Tibial nerve (tissue), 4 donors: Measurements from ENCODE around the gene EMX2. TPM values are rescaled to one million over a fixed set of nuclear protein-coding genes. Genes with fewer than 3 reads are reported as not detected.

ENCODE experiments used
- DNase-seq, 2 donors: peaks; one replicate each; pipeline ENCODE4 v3.0.0-alpha.2; 2019; ENCODE audit warnings: low spot score in 2 of 2
- H3K27ac ChIP-seq, 4 donors: fragments of 200-600 bp; sonication (generic) in 3 of 4; one replicate each; pipeline ENCODE4 v1.5.1; 2017 to 2019; ENCODE audit warnings: mild to moderate bottlenecking in 1 of 4
- H3K27me3 ChIP-seq, 2 donors: fragments of 200-600 bp; sonication (generic) in 1 of 2; one replicate each; pipeline versions ENCODE4 v1.5.1 to v1.6.0; 2017 to 2019
- H3K36me3 ChIP-seq, 3 donors: fragments of 200-600 bp; sonication (generic); one replicate each; pipeline ENCODE4 v1.5.1; 2018 to 2019
- H3K4me1 ChIP-seq, 4 donors: fragments of 200-600 bp; sonication (generic) in 3 of 4; one replicate each; pipeline ENCODE4 v1.5.1; 2017 to 2019
- H3K4me3 ChIP-seq, 4 donors: fragments of 200-600 bp; sonication (generic) in 3 of 4; one replicate each; pipeline ENCODE4 v1.5.1; 2017 to 2019; ENCODE audit warnings: mild to moderate bottlenecking in 1 of 4, moderate library complexity in 1 of 4
- H3K9me3 ChIP-seq, 4 donors: fragments of 200-600 bp; sonication (generic) in 3 of 4; one replicate each; pipeline ENCODE4 v1.5.1; 2017 to 2019
- EP300 ChIP-seq, 2 donors: sonication (generic); formaldehyde crosslinking; IDR thresholded peaks; one replicate each; pipeline ENCODE4 v1.6.1; 2017; ENCODE audit warnings: antibody characterized with exemption in 2 of 2, mild to moderate bottlenecking in 1 of 2
- POLR2A ChIP-seq, 2 donors: fragments of 450-650 bp; IDR thresholded peaks; one replicate each; pipeline ENCODE4 v1.6.1; 2017; ENCODE audit warnings: antibody characterized with exemption in 2 of 2, mild to moderate bottlenecking in 2 of 2, moderate library complexity in 2 of 2
- WGBS, 2 donors: methylation state at CpG; one replicate each; pipeline ENCODE4 v1.1.5; 2018; 5-methylcytosine and 5-hydroxymethylcytosine counted together
- total RNA-seq, 4 donors: library from RNA; depleted of rRNA; stranded (reverse); fragments of >200 nt; gene quantifications; one replicate each; pipeline ENCODE4 v1.1.0, GENCODE V29; 2016
- TF ChIP-seq, protein P1 (sequence below), 5 experiments: fragments of 200-600 bp in 3 of 5; fragments of 450-650 bp in 2 of 5; sonication (generic) in 3 of 5; IDR thresholded peaks; one replicate each; pipeline ENCODE4 v1.5.1; 2016 to 2019; ENCODE audit warnings: antibody characterized with exemption in 5 of 5, mild to moderate bottlenecking in 3 of 5, moderate library complexity in 2 of 5

EMX2 gene
- total RNA-seq, 4 donors from 2014 or later: 0.44 to 2.3 (median 1.1) TPM

GRCh38 chr10:117509573-117509972 is 33.0 kb upstream of the EMX2 start:
- 89 to 90% methylated on average over 7 of the region's 7 CpGs for WGBS, 2 donors
- TF ChIP-seq POLR2A (IDR thresholded peaks at IDR 0.05): no peak
- no peak for TF ChIP-seq EP300 (IDR thresholded peaks at IDR 0.05)
- TF ChIP-seq, protein P1, sequence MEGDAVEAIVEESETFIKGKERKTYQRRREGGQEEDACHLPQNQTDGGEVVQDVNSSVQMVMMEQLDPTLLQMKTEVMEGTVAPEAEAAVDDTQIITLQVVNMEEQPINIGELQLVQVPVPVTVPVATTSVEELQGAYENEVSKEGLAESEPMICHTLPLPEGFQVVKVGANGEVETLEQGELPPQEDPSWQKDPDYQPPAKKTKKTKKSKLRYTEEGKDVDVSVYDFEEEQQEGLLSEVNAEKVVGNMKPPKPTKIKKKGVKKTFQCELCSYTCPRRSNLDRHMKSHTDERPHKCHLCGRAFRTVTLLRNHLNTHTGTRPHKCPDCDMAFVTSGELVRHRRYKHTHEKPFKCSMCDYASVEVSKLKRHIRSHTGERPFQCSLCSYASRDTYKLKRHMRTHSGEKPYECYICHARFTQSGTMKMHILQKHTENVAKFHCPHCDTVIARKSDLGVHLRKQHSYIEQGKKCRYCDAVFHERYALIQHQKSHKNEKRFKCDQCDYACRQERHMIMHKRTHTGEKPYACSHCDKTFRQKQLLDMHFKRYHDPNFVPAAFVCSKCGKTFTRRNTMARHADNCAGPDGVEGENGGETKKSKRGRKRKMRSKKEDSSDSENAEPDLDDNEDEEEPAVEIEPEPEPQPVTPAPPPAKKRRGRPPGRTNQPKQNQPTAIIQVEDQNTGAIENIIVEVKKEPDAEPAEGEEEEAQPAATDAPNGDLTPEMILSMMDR (IDR thresholded peaks at IDR 0.05): no peak
- Histone ChIP-seq H3K27ac (no peak overlapping the region), H3K4me1 (no peaks in the 10 kb centered on the region), H3K36me3 (no peaks in the 10 kb centered on the region), H3K27me3 (peaks cover 0 to 27% of the 10 kb centered on the region in 2 donors), H3K9me3 (no peaks in the 10 kb centered on the region), H3K4me3 (no peak overlapping the region)
- no peak for DNase-seq

DNA sequence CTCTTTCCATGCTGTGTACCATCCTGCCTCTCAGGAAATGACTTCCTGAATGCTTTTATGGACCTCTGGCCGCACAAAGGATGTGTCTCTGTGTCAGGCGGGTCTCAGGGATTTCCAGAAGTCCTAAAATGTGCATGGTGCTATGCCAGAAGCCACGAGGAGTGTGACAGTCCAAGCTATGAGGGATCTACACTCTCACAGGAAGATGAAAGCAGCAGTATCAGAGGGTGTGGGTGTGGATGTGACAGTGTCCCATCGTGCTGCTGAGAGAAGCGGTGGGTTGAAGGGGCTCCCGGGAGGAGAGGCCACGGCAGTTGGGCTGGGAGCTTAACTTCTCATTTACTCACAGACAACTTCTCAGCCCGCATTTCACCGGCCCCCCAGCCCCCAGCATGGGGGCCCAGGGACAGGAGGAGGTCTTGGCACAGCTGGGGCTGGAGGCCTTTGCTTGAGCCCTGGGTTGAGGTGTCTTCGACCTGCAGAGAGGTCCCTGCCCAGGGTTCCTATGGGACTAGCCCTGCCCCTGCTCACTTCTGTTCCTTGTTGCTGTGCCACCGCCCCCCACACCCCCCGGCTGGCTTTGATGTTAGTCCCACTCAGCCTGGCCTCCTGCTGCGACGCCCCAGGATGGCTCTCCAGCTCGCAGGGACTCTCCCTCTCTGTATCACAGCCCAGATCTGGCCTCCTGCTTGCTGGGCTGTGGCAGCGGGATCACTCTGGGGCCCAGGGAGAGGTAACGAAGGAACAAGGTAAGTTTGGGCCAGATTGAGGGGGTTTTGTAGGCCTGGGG is 30.8 kb upstream of the EMX2 start:
- Histone ChIP-seq H3K4me3 (no peak overlapping the region), H3K27me3 (peaks cover 0 to 16% of the 10 kb centered on the region in 2 donors), H3K9me3 (no peaks in the 10 kb centered on the region), H3K27ac (no peak overlapping the region), H3K4me1 (no peaks in the 10 kb centered on the region), H3K36me3 (no peaks in the 10 kb centered on the region)
- TF ChIP-seq POLR2A (IDR thresholded peaks at IDR 0.05): no peak
- TF ChIP-seq, protein P1 (IDR thresholded peaks at IDR 0.05): no peak
- no peak for TF ChIP-seq EP300 (IDR thresholded peaks at IDR 0.05)
- no peak for DNase-seq
- WGBS, 2 donors: 47 to 56% methylated on average over 12 to 17 of the region's 17 CpGs

- H3K27me3 ChIP-seq: peaks cover 0 to 11% of the 10 kb centered on the region in 2 donors
- 62 to 66% methylated on average over 5 of the region's 5 CpGs for WGBS, 2 donors
- TF ChIP-seq EP300 (IDR thresholded peaks at IDR 0.05) (no peak), POLR2A (IDR thresholded peaks at IDR 0.05) (no peak)
- TF ChIP-seq, protein P1 (IDR thresholded peaks at IDR 0.05): no peak
- no peak for DNase-seq
- H3K36me3 ChIP-seq: no peaks in the 10 kb centered on the region
- no peak overlapping the region for H3K4me3 ChIP-seq
- H3K9me3 ChIP-seq: no peaks in the 10 kb centered on the region
- H3K4me1 ChIP-seq: no peaks in the 10 kb centered on the region
- no peak overlapping the region for H3K27ac ChIP-seq
These were observed 27.6 kb upstream of the EMX2 start for GRCh38 chr10:117514971-117515370.

GRCh38 chr10:117516681-117517080 is 25.9 kb upstream of the EMX2 start:
- Histone ChIP-seq H3K4me1 (no peaks in the 10 kb centered on the region), H3K9me3 (no peaks in the 10 kb centered on the region), H3K27me3 (peaks cover 0 to 11% of the 10 kb centered on the region in 2 donors), H3K36me3 (no peaks in the 10 kb centered on the region), H3K4me3 (no peak overlapping the region), H3K27ac (no peak overlapping the region)
- no peak for DNase-seq
- TF ChIP-seq EP300 (IDR thresholded peaks at IDR 0.05) (no peak), POLR2A (IDR thresholded peaks at IDR 0.05) (no peak)
- TF ChIP-seq, protein P1 (IDR thresholded peaks at IDR 0.05): no peak
- 80 to 81% methylated on average over 6 of the region's 6 CpGs for whole genome bisulfite sequencing, 2 donors

DNA sequence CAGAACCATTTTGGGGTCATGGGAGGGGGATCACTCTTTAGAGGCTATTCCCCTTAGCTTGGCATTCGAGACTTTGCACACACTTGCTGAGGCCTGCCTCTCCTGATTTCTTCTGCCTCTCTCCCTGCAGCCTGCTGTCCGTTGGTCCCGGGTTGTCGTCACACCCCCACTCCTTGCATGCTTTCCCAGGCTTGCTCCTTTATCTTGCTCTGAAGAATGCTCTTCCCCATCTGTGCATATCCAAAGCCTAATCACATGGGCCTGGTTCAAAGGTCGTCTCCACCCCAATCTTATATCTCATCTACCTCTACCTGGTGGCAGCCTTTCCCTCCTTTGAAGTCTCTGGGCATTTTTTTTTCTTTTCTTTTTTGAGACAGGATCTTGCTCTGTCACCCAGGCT is 24.3 kb upstream of the EMX2 start:
- Histone ChIP-seq H3K4me1 (no peaks in the 10 kb centered on the region), H3K4me3 (no peak overlapping the region), H3K36me3 (no peaks in the 10 kb centered on the region), H3K9me3 (no peaks in the 10 kb centered on the region), H3K27ac (no peak overlapping the region), H3K27me3 (peaks cover 0 to 26% of the 10 kb centered on the region in 2 donors)
- DNase-seq: no peak
- TF ChIP-seq EP300 (IDR thresholded peaks at IDR 0.05) (no peak), POLR2A (IDR thresholded peaks at IDR 0.05) (no peak)
- TF ChIP-seq, protein P1 (IDR thresholded peaks at IDR 0.05): no peak
- WGBS, 2 donors: 57% methylated on average over 5 of the region's 5 CpGs
